ENCODE measurements around the gene MMAB. TPM values are rescaled to one million over a fixed set of nuclear protein-coding genes. Genes with fewer than 3 reads are reported as not detected.

Gene MMAB
- total and polyA plus RNA-seq, 4 donors: 47.1 to 101 (median 77.1) TPM

- Histone ChIP-seq H3K4me1 (ENCODE audit: control insufficient read depth in 4 of 4, insufficient read depth in 4 of 4, low read length in 3 of 4) (no peaks in the 10 kb centered on the region), H3K36me3 (ENCODE audit: control insufficient read depth in 4 of 4, insufficient read depth in 3 of 4, low read depth in 1 of 4, low read length in 3 of 4) (peaks cover 0 to 43% (median 16%) of the 10 kb centered on the region in 4 donors), H3K9me3 (ENCODE audit: control insufficient read depth in 4 of 4, low read length in 3 of 4) (no peaks in the 10 kb centered on the region), H3K27ac (ENCODE audit: low read depth in 1 of 2, low read length in 2 of 2) (no peak overlapping the region), H3K9ac (ENCODE audit: low read depth in 1 of 2, low read length in 2 of 2) (no peak overlapping the region), H3K27me3 (ENCODE audit: control insufficient read depth in 4 of 4, insufficient read depth in 4 of 4, low read length in 3 of 4) (no peaks in the 10 kb centered on the region), H3K4me3 (ENCODE audit: low read depth in 1 of 3, low read length in 3 of 3) (no peak overlapping the region)
- no peak for TF ChIP-seq SP1 (IDR thresholded peaks at IDR 0.05)
- TF ChIP-seq FOXA1 (IDR thresholded peaks at IDR 0.05): no peak
- TF ChIP-seq, protein P1, sequence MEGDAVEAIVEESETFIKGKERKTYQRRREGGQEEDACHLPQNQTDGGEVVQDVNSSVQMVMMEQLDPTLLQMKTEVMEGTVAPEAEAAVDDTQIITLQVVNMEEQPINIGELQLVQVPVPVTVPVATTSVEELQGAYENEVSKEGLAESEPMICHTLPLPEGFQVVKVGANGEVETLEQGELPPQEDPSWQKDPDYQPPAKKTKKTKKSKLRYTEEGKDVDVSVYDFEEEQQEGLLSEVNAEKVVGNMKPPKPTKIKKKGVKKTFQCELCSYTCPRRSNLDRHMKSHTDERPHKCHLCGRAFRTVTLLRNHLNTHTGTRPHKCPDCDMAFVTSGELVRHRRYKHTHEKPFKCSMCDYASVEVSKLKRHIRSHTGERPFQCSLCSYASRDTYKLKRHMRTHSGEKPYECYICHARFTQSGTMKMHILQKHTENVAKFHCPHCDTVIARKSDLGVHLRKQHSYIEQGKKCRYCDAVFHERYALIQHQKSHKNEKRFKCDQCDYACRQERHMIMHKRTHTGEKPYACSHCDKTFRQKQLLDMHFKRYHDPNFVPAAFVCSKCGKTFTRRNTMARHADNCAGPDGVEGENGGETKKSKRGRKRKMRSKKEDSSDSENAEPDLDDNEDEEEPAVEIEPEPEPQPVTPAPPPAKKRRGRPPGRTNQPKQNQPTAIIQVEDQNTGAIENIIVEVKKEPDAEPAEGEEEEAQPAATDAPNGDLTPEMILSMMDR (IDR thresholded peaks at IDR 0.05; ENCODE audit: low read depth, low read length, missing input control): no peak
- TF ChIP-seq RXRA (IDR thresholded peaks at IDR 0.05): no peak
- no peak for TF ChIP-seq TAF1 (conservative IDR thresholded peaks at IDR 0.05)
- TF ChIP-seq, protein P2, sequence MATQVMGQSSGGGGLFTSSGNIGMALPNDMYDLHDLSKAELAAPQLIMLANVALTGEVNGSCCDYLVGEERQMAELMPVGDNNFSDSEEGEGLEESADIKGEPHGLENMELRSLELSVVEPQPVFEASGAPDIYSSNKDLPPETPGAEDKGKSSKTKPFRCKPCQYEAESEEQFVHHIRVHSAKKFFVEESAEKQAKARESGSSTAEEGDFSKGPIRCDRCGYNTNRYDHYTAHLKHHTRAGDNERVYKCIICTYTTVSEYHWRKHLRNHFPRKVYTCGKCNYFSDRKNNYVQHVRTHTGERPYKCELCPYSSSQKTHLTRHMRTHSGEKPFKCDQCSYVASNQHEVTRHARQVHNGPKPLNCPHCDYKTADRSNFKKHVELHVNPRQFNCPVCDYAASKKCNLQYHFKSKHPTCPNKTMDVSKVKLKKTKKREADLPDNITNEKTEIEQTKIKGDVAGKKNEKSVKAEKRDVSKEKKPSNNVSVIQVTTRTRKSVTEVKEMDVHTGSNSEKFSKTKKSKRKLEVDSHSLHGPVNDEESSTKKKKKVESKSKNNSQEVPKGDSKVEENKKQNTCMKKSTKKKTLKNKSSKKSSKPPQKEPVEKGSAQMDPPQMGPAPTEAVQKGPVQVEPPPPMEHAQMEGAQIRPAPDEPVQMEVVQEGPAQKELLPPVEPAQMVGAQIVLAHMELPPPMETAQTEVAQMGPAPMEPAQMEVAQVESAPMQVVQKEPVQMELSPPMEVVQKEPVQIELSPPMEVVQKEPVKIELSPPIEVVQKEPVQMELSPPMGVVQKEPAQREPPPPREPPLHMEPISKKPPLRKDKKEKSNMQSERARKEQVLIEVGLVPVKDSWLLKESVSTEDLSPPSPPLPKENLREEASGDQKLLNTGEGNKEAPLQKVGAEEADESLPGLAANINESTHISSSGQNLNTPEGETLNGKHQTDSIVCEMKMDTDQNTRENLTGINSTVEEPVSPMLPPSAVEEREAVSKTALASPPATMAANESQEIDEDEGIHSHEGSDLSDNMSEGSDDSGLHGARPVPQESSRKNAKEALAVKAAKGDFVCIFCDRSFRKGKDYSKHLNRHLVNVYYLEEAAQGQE (IDR thresholded peaks at IDR 0.05): no peak
- WGBS: 83% methylated on average over 25 of the region's 25 CpGs
- DNase-seq (ENCODE audit: low spot score): no peak
Measured at GRCh38 chr12:109535231-109535862, 38.0 kb downstream of the MMAB start.

DNA sequence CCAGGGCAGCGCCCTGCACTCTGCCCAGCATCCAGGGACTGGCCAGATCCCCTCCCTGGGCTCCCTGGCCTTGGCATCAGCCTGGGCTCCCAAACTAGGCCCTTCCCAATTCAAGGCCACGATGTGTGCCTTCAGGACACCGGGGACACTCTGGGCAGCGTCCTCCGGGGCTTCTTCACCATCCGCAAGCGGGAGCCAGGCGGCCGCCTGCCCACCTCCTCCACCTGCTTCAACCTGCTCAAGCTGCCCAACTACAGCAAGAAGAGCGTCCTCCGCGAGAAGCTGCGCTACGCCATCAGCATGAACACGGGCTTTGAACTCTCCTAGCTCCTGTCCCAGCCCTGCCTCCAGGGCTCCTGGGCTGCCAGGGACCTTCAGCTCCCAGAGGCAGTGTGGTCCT lies 38.8 kb downstream of the MMAB start:
- TF ChIP-seq, protein P3, sequence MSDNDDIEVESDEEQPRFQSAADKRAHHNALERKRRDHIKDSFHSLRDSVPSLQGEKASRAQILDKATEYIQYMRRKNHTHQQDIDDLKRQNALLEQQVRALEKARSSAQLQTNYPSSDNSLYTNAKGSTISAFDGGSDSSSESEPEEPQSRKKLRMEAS (IDR thresholded peaks at IDR 0.05): no peak
- no peak for TF ChIP-seq TAF1 (conservative IDR thresholded peaks at IDR 0.05)
- TF ChIP-seq HNF4G (IDR thresholded peaks at IDR 0.05): no peak
- no peak for TF ChIP-seq EGR1 (IDR thresholded peaks at IDR 0.05; ENCODE audit: low read depth in 2 of 2)
- Histone ChIP-seq H3K27me3 (ENCODE audit: control insufficient read depth in 4 of 4, insufficient read depth in 4 of 4, low read length in 3 of 4) (no peaks in the 10 kb centered on the region), H3K36me3 (ENCODE audit: control insufficient read depth in 4 of 4, insufficient read depth in 3 of 4, low read depth in 1 of 4, low read length in 3 of 4) (peaks cover 3 to 48% (median 20%) of the 10 kb centered on the region in 4 donors), H3K9ac (ENCODE audit: low read depth in 1 of 2, low read length in 2 of 2) (no peak overlapping the region), H3K9me3 (ENCODE audit: control insufficient read depth in 4 of 4, low read length in 3 of 4) (no peaks in the 10 kb centered on the region), H3K4me1 (ENCODE audit: control insufficient read depth in 4 of 4, insufficient read depth in 4 of 4, low read length in 3 of 4) (no peaks in the 10 kb centered on the region), H3K4me3 (ENCODE audit: low read depth in 1 of 3, low read length in 3 of 3) (no peak overlapping the region), H3K27ac (ENCODE audit: low read depth in 1 of 2, low read length in 2 of 2) (no peak overlapping the region)
- 96% methylated on average over 15 of the region's 15 CpGs for WGBS
- no peak for DNase-seq (ENCODE audit: low spot score)

DNA sequence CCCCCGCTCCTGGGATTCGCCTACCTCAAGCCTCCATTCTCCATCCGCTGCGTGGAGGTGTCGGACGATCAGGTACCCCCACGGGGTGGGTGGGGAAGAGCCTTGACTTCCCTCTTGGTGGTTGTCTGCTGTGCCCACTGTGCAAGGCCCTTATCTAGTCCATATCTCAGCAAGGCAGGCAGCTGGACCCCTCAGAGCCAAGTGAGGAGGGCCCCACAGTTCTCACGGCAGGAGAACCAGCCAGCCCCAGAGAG lies 39.9 kb downstream of the MMAB start:
- WGBS: 97% methylated on average over 8 of the region's 8 CpGs
- TF ChIP-seq NR2F2 (IDR thresholded peaks at IDR 0.05): no peak
- TF ChIP-seq, protein P2 (IDR thresholded peaks at IDR 0.05): no peak
- TF ChIP-seq FOXA2 (IDR thresholded peaks at IDR 0.05): no peak
- TF ChIP-seq, protein P1 (IDR thresholded peaks at IDR 0.05; ENCODE audit: low read depth, low read length, missing input control): no peak
- no peak for TF ChIP-seq RXRA (IDR thresholded peaks at IDR 0.05)
- TF ChIP-seq SP1 (IDR thresholded peaks at IDR 0.05): no peak
- no peak for TF ChIP-seq HNF4A (conservative IDR thresholded peaks at IDR 0.05)
- no peak for DNase-seq (ENCODE audit: low spot score)
- no peaks in the 10 kb centered on the region for H3K9me3 ChIP-seq (ENCODE audit: control insufficient read depth in 4 of 4, low read length in 3 of 4)
- no peaks in the 10 kb centered on the region for H3K27me3 ChIP-seq (ENCODE audit: control insufficient read depth in 4 of 4, insufficient read depth in 4 of 4, low read length in 3 of 4)
- peaks cover 3 to 49% (median 20%) of the 10 kb centered on the region in 4 donors for H3K36me3 ChIP-seq (ENCODE audit: control insufficient read depth in 4 of 4, insufficient read depth in 3 of 4, low read depth in 1 of 4, low read length in 3 of 4)
- H3K4me1 ChIP-seq (ENCODE audit: control insufficient read depth in 4 of 4, insufficient read depth in 4 of 4, low read length in 3 of 4): no peaks in the 10 kb centered on the region
- H3K9ac ChIP-seq (ENCODE audit: low read depth in 1 of 2, low read length in 2 of 2): no peak overlapping the region
- H3K4me3 ChIP-seq (ENCODE audit: low read depth in 1 of 3, low read length in 3 of 3): no peak overlapping the region
- H3K27ac ChIP-seq (ENCODE audit: low read depth in 1 of 2, low read length in 2 of 2): no peak overlapping the region
